MM.1S (cell line): ENCODE measurements around the gene IL17C.

Experiments used
- EZH2 ChIP-seq: fragments of 300-600 bp; sonication (generic); optimal IDR thresholded peaks from 2 replicates; pipeline ENCODE3; 2017; ENCODE audit warnings: low read depth, mild to moderate bottlenecking, antibody characterized with exemption, low read length, mixed read lengths
- TF ChIP-seq, protein P1 (sequence below): fragments of 300-600 bp; sonication (generic); IDR thresholded peaks from 2 replicates; pipeline ENCODE4 v1.5.1; 2016; ENCODE audit warnings: antibody characterized with exemption, low read length, mixed read lengths

- TF ChIP-seq, protein P1, sequence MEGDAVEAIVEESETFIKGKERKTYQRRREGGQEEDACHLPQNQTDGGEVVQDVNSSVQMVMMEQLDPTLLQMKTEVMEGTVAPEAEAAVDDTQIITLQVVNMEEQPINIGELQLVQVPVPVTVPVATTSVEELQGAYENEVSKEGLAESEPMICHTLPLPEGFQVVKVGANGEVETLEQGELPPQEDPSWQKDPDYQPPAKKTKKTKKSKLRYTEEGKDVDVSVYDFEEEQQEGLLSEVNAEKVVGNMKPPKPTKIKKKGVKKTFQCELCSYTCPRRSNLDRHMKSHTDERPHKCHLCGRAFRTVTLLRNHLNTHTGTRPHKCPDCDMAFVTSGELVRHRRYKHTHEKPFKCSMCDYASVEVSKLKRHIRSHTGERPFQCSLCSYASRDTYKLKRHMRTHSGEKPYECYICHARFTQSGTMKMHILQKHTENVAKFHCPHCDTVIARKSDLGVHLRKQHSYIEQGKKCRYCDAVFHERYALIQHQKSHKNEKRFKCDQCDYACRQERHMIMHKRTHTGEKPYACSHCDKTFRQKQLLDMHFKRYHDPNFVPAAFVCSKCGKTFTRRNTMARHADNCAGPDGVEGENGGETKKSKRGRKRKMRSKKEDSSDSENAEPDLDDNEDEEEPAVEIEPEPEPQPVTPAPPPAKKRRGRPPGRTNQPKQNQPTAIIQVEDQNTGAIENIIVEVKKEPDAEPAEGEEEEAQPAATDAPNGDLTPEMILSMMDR = no peak
- TF ChIP-seq EZH2 = no peak
Observed at GRCh38 chr16:88605186-88606147, 32.9 kb upstream of the IL17C start.
